ENCODE measurements around the gene MAPK6. TPM values are rescaled to one million over a fixed set of nuclear protein-coding genes. Genes with fewer than 3 reads are reported as not detected.
A peak's percentile ranks its signal among the peaks of the same experiment; 100 is the strongest.

Gene MAPK6
- polyA plus RNA-seq, 3 donors: 8.6 to 11.0 (median 10.2) TPM

DNA sequence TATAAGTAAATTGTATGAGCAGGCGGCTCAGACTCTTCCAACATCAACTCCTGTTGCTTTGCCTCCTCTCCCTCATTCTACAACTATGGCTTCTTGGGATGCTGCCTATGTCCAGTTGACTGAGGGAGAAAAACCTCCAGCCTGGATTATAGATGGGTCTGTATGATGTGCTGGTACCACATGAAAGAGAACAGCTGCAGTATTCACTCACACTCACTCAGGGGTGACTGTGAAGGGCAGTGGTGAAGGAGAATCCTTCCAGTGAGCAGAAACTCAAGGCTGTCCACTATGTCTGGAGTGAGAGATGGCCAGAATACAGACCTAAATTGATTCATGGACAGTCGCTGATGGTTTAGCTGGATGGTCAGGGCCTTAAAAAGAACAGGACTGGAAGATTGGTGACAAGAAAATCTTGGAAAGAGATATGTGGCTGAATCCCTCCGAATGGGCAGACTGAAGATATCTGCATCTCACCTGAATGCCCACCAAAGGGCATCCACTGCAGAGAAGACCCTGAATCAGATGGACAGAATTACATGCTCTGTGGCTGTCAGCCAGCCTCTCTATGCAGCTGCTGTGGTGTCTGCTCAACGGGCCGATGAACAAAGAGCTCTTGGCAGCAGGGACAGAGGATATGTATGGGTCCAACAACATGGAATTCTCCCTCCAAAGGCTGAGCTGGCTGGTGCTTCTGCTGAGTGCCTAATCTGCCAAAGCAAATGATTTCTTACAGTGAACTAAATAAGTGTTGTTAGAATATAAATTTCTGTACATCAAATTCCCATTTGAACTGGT, 95.4 kb downstream of the MAPK6 start:
- Histone ChIP-seq H3K27me3 (ENCODE audit: control insufficient read depth in 2 of 2, insufficient read depth in 2 of 2, low read length in 2 of 2) (peaks cover 0 to 14% of the 10 kb centered on the region in 2 donors), H3K27ac (ENCODE audit: low read depth in 1 of 2, low read length in 2 of 2) (no peak overlapping the region), H3K36me3 (replicated peaks in 1 of 2; ENCODE audit: control insufficient read depth in 1 of 2, insufficient read depth in 2 of 2, low read length in 2 of 2) (no peaks in the 10 kb centered on the region), H3K4me2 (replicated peaks; ENCODE audit: extremely low read depth, low read length, poor library complexity, severe bottlenecking) (no peak overlapping the region), H4K20me1 (ENCODE audit: insufficient read depth, low read length) (no peaks in the 10 kb centered on the region), H3K4me1 (ENCODE audit: control insufficient read depth in 1 of 2, insufficient read depth in 2 of 2, low read length in 2 of 2) (peaks cover 7 to 20% of the 10 kb centered on the region in 2 donors), H3K4me3 (replicated peaks in 1 of 3; ENCODE audit: low read depth in 2 of 3, low read length in 3 of 3) (no peak overlapping the region), H3K9me3 (replicated peaks in 1 of 2; ENCODE audit: control insufficient read depth in 1 of 2, insufficient read depth in 1 of 2, low read length in 2 of 2) (no peaks in the 10 kb centered on the region), H2AFZ (ENCODE audit: insufficient read depth, low read depth, low read length, poor library complexity, severe bottlenecking) (no peak overlapping the region), H3K9ac (ENCODE audit: insufficient read depth, low read length, poor library complexity, severe bottlenecking) (no peak overlapping the region), H3K79me2 (ENCODE audit: insufficient read depth, low read length) (no peaks in the 10 kb centered on the region)
- WGBS (ENCODE audit: insufficient coverage): 67% methylated on average over 3 of the region's 5 CpGs
- peaks cover 25% of the 10 kb centered on the region for H3K4me1 Mint-ChIP-seq
- H3K36me3 Mint-ChIP-seq: no peaks in the 10 kb centered on the region
- intact Hi-C loops (cut with micrococcal nuclease): no loop called here
- peaks cover 17 to 26% (median 22%) of the 10 kb centered on the region in 3 donors for H3K27me3 Mint-ChIP-seq (ENCODE audit: low read depth in 3 of 3)
- H3K9me3 Mint-ChIP-seq: peaks cover 0 to 6% (median 0%) of the 10 kb centered on the region in 7 donors
- no peak for DNase-seq
- H3K27ac Mint-ChIP-seq: no peak overlapping the region
- H3K4me3 Mint-ChIP-seq: no peak overlapping the region
- TF ChIP-seq, protein P1, sequence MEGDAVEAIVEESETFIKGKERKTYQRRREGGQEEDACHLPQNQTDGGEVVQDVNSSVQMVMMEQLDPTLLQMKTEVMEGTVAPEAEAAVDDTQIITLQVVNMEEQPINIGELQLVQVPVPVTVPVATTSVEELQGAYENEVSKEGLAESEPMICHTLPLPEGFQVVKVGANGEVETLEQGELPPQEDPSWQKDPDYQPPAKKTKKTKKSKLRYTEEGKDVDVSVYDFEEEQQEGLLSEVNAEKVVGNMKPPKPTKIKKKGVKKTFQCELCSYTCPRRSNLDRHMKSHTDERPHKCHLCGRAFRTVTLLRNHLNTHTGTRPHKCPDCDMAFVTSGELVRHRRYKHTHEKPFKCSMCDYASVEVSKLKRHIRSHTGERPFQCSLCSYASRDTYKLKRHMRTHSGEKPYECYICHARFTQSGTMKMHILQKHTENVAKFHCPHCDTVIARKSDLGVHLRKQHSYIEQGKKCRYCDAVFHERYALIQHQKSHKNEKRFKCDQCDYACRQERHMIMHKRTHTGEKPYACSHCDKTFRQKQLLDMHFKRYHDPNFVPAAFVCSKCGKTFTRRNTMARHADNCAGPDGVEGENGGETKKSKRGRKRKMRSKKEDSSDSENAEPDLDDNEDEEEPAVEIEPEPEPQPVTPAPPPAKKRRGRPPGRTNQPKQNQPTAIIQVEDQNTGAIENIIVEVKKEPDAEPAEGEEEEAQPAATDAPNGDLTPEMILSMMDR (IDR thresholded peaks at IDR 0.05): no peak

DNA sequence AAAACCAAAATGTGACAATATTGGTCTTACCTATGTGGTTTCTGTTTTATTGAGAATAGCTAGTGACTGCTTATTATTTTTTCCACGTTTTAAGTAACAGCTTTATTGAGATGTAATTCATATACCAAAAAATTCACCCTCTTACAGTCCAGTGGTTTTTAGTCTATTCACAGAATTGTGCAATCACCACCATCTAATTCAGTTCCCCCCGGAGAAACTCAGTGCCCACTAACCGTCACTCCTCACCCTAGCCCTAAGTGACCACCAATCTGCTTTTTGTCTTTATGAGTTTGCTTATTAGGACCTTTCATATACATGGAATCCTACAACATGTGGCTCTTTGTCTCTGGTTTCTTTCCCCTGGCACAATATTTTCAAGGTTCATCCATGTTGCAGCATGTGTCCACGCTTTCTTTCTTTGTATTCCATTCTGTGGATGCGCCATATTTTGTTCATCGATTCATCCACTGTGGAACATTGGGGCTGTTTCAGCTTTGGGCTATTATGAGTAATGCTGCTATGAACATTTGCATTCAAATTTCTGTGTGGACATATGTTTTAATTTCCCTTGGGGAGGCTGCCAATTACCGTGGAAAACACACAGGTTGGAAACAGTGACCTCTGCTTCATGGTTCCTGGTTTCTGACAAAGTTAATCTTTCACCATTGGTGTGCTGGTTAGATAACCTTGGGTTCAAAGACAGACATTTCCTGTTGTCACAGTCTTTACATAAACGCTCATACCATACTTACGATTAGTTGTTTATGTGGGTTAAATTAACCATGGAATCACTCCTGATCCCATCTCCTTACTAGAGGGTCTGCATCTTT, 96.8 kb downstream of the MAPK6 start:
- Histone ChIP-seq H3K4me1 (ENCODE audit: control insufficient read depth in 1 of 2, insufficient read depth in 2 of 2, low read length in 2 of 2) (peaks cover 7 to 20% of the 10 kb centered on the region in 2 donors), H3K9ac (ENCODE audit: insufficient read depth, low read length, poor library complexity, severe bottlenecking) (no peak overlapping the region), H3K36me3 (replicated peaks in 1 of 2; ENCODE audit: control insufficient read depth in 1 of 2, insufficient read depth in 2 of 2, low read length in 2 of 2) (no peaks in the 10 kb centered on the region), H3K27ac (ENCODE audit: low read depth in 1 of 2, low read length in 2 of 2) (no peak overlapping the region), H3K4me3 (replicated peaks in 1 of 3; ENCODE audit: low read depth in 2 of 3, low read length in 3 of 3) (no peak overlapping the region), H3K27me3 (ENCODE audit: control insufficient read depth in 2 of 2, insufficient read depth in 2 of 2, low read length in 2 of 2) (peaks cover 0 to 14% of the 10 kb centered on the region in 2 donors), H3K9me3 (replicated peaks in 1 of 2; ENCODE audit: control insufficient read depth in 1 of 2, insufficient read depth in 1 of 2, low read length in 2 of 2) (no peaks in the 10 kb centered on the region), H3K4me2 (replicated peaks; ENCODE audit: extremely low read depth, low read length, poor library complexity, severe bottlenecking) (no peak overlapping the region), H3K79me2 (ENCODE audit: insufficient read depth, low read length) (no peaks in the 10 kb centered on the region), H4K20me1 (ENCODE audit: insufficient read depth, low read length) (no peaks in the 10 kb centered on the region), H2AFZ (ENCODE audit: insufficient read depth, low read depth, low read length, poor library complexity, severe bottlenecking) (no peak overlapping the region)
- Mint-ChIP-seq H3K27me3 (ENCODE audit: low read depth in 3 of 3) (peaks cover 17 to 24% (median 22%) of the 10 kb centered on the region in 3 donors), H3K36me3 (no peaks in the 10 kb centered on the region), H3K4me3 (no peak overlapping the region), H3K4me1 (peaks cover 25% of the 10 kb centered on the region), H3K9me3 (peaks cover 0 to 5% (median 0%) of the 10 kb centered on the region in 7 donors), H3K27ac (peak overlapping the region in 1 of 7 donors; percentile 5)
- 72% methylated on average over 4 of the region's 9 CpGs for WGBS (ENCODE audit: insufficient coverage)
- intact Hi-C loops (cut with micrococcal nuclease): no loop called here
- TF ChIP-seq, protein P1 (IDR thresholded peaks at IDR 0.05): no peak
- no peak for DNase-seq

Data from CD14-positive monocyte (primary cell).